ENCODE data around the gene CDH4.

GRCh38 chr20:61949363-61949713 is 697.3 kb downstream of the CDH4 start:
- TF ChIP-seq SP1 (CRISPR knock-in tag; conservative IDR thresholded peaks at IDR 0.05) (no peak), MAX (CRISPR knock-in tag; IDR thresholded peaks at IDR 0.05) (no peak), CTCF (IDR thresholded peaks at IDR 0.05) (no peak), MLX (CRISPR knock-in tag; IDR thresholded peaks at IDR 0.05) (no peak), FOXJ3 (CRISPR knock-in tag; IDR thresholded peaks at IDR 0.05; ENCODE audit: borderline replicate concordance) (no peak), ZBTB43 (CRISPR knock-in tag; IDR thresholded peaks at IDR 0.05) (no peak), JAZF1 (CRISPR knock-in tag; IDR thresholded peaks at IDR 0.05) (no peak), ERG (CRISPR knock-in tag; IDR thresholded peaks at IDR 0.05) (no peak), JUN (CRISPR knock-in tag; IDR thresholded peaks at IDR 0.05) (no peak)
